Measurements from ENCODE around the gene DBP.

The DBP gene

GRCh38 chr19:48644839-48645619 lies 7.8 kb upstream of the DBP start:
- DNase-seq (ENCODE audit: low read depth in 1 of 2, low spot score in 1 of 2): peak in 1 of 2 experiments; percentile 67
- in situ Hi-C loops (cut with HindIII; ENCODE audit: low pct_unique_long_range_greater_than_20kb, low sequenced_read_pairs): no loop called here
- no peak for TF ChIP-seq JUND (IDR thresholded peaks at IDR 0.05; ENCODE audit: low read depth)

- no peak for DNase-seq (ENCODE audit: low read depth in 1 of 2, low spot score in 1 of 2)
- in situ Hi-C loops (cut with HindIII; ENCODE audit: low pct_unique_long_range_greater_than_20kb, low sequenced_read_pairs): no loop called here
- no peak for TF ChIP-seq JUND (IDR thresholded peaks at IDR 0.05; ENCODE audit: low read depth)
These were observed 7.2 kb upstream of the DBP start for GRCh38 chr19:48644355-48644754.

GRCh38 chr19:48642862-48643261 lies 5.7 kb upstream of the DBP start:
- in situ Hi-C loops (cut with HindIII; ENCODE audit: low pct_unique_long_range_greater_than_20kb, low sequenced_read_pairs): no loop called here

GRCh38 chr19:48641850-48642249 lies 4.7 kb upstream of the DBP start:
- in situ Hi-C loops (cut with HindIII; ENCODE audit: low pct_unique_long_range_greater_than_20kb, low sequenced_read_pairs): no loop called here
- DNase-seq (ENCODE audit: low read depth in 1 of 2, low spot score in 1 of 2): no peak
- no peak for TF ChIP-seq JUND (IDR thresholded peaks at IDR 0.05; ENCODE audit: low read depth)

More at GRCh38 chr19:48642862-48643261, 5.7 kb upstream of the DBP start:
- TF ChIP-seq JUND (IDR thresholded peaks at IDR 0.05; ENCODE audit: low read depth): no peak
- no peak for DNase-seq (ENCODE audit: low read depth in 1 of 2, low spot score in 1 of 2)

GRCh38 chr19:48639483-48640375 lies 2.5 kb upstream of the DBP start:
- in situ Hi-C loops (cut with HindIII; ENCODE audit: low pct_unique_long_range_greater_than_20kb, low sequenced_read_pairs): no loop called here
- DNase-seq (ENCODE audit: low read depth in 1 of 2, low spot score in 1 of 2): no peak
- no peak for TF ChIP-seq JUND (IDR thresholded peaks at IDR 0.05; ENCODE audit: low read depth)

- no peak for TF ChIP-seq JUND (IDR thresholded peaks at IDR 0.05; ENCODE audit: low read depth)
- peak in 1 of 2 experiments; percentile 51 for DNase-seq (ENCODE audit: low read depth in 1 of 2, low spot score in 1 of 2)
- in situ Hi-C loops (cut with HindIII; ENCODE audit: low pct_unique_long_range_greater_than_20kb, low sequenced_read_pairs): no loop called here
These were observed 1.7 kb upstream of the DBP start for GRCh38 chr19:48638831-48639381.

GRCh38 chr19:48637948-48638830 lies 1.0 kb upstream of the DBP start:
- no peak for TF ChIP-seq JUND (IDR thresholded peaks at IDR 0.05; ENCODE audit: low read depth)
- DNase-seq (ENCODE audit: low read depth in 1 of 2, low spot score in 1 of 2): peak; percentile 63 to 96
- in situ Hi-C loops (cut with HindIII; ENCODE audit: low pct_unique_long_range_greater_than_20kb, low sequenced_read_pairs): no loop called here

- no peak for TF ChIP-seq JUND (IDR thresholded peaks at IDR 0.05; ENCODE audit: low read depth)
- in situ Hi-C loops (cut with HindIII; ENCODE audit: low pct_unique_long_range_greater_than_20kb, low sequenced_read_pairs): no loop called here
- peak; percentile 94 to 99 for DNase-seq (ENCODE audit: low read depth in 1 of 2, low spot score in 1 of 2)
These were observed 319 bp upstream of the DBP start for GRCh38 chr19:48637449-48637947.

GRCh38 chr19:48635966-48636858 lies 967 bp downstream of the DBP start:
- in situ Hi-C loops (cut with HindIII; ENCODE audit: low pct_unique_long_range_greater_than_20kb, low sequenced_read_pairs): no loop called here
- TF ChIP-seq JUND (IDR thresholded peaks at IDR 0.05; ENCODE audit: low read depth): no peak
- DNase-seq (ENCODE audit: low read depth in 1 of 2, low spot score in 1 of 2): no peak

GRCh38 chr19:48635263-48635965 lies 1.8 kb downstream of the DBP start:
- TF ChIP-seq JUND (IDR thresholded peaks at IDR 0.05; ENCODE audit: low read depth): no peak
- in situ Hi-C loops (cut with HindIII; ENCODE audit: low pct_unique_long_range_greater_than_20kb, low sequenced_read_pairs): no loop called here
- DNase-seq (ENCODE audit: low read depth in 1 of 2, low spot score in 1 of 2): peak; percentile 61 to 80
